CD4-positive, alpha-beta T cell treated with Interleukin-15 for 4 hours (primary cell): Measurements from ENCODE around the gene OSTF1.
A peak's percentile ranks its signal among the peaks of the same experiment; 100 is the strongest.

Source experiments
- DNase-seq: peaks from one replicate; pipeline ENCODE4 v3.0.0-alpha.2; 2020; ENCODE audit warnings: low spot score

Gene OSTF1

DNA sequence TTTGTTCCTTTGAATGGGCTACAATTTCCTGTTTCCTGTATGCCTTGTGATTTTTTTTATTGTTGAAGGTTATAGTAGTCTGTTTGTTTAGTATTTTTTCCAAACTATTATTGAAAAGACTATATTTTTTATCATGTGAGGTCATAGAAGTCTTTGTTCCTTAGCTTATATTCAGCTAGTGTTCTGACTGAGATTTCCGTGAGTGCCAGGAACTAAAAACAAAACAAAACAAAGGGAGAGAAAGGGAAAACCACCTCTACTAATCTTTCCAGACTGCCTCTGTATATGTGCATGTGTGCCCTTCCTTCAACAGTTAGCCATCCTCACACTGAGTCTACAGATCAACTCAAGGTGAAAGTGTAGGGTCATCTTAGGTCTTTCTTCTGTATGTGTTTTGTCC is 79.0 kb downstream of the OSTF1 start:
- no peak for DNase-seq

DNA sequence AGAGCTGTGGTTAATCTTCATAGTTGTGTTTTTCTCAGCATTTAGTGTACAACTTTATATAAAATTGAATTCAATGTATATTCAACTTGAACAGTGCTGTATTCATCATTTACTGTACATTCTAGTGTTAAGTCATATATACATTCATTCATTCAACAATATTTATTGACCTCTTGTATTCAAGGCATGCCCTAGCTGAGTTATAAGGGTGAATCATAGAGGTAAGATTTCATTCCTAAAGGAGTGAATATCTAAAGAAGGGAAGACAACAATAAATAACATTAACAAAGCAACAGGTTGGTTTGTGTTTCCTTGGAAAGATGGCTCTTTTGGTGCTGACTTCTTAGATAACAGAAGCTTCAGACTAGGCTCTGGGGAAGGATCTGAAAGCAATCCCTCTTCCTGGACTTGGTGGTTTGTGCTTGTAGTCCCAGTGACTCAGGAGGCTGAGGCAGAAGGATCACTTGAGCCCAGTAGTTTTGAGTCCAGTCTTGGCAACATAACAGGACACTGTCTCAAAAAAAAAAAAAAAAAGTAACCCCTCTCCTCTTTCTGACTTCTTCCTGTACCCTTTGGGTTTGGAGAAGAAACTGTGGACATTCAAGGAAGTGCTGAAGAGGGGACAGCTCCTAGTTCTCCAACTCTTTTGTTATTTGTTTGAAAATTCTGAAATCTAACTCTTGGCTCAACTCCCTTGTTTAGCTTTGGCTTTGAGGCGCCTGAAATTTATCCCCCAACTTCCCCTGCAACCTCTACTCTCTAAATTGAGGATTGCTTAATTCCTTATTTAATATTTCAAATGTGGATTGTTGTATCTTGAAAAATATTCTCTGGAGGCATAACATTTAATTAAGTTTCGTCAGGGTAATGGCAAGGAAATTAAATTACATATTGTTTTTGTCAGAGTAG is 80.2 kb downstream of the OSTF1 start:
- DNase-seq: no peak

- no peak for DNase-seq
Measured at GRCh38 chr9:75169623-75170022, 81.3 kb downstream of the OSTF1 start.

GRCh38 chr9:75170898-75171360 is 82.6 kb downstream of the OSTF1 start:
- no peak for DNase-seq

GRCh38 chr9:75175395-75175794 is 87.1 kb downstream of the OSTF1 start:
- DNase-seq: no peak

- DNase-seq: no peak
Measured at GRCh38 chr9:75176037-75176436, 87.7 kb downstream of the OSTF1 start.

- no peak for DNase-seq
Measured at GRCh38 chr9:75181750-75182149, 93.4 kb downstream of the OSTF1 start.

DNA sequence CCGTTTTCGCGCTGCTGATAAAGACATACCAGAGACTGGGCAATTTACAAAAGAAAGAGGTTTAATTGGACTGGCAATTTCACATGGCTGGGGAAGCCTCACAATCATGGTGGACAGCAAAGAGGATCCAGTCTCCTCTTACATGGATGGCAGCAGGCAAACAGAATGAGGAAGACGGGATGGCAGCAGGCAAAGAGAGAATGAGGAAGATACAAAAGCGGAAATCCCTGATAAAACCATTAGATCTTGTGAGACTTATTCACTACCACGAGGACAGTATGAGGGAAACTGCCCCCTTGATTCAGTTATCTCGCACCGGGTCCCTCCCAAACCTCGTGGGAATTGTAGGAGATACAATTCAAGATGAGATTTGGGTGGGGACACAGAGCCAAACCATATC is 95.0 kb downstream of the OSTF1 start:
- DNase-seq: no peak

- DNase-seq: no peak
Measured at GRCh38 chr9:75184471-75184870, 96.2 kb downstream of the OSTF1 start.

GRCh38 chr9:75185585-75186170 is 97.4 kb downstream of the OSTF1 start:
- DNase-seq: peak; percentile 52

- peak; percentile 52 for DNase-seq
Measured at GRCh38 chr9:75186767-75187380, 98.6 kb downstream of the OSTF1 start.

DNA sequence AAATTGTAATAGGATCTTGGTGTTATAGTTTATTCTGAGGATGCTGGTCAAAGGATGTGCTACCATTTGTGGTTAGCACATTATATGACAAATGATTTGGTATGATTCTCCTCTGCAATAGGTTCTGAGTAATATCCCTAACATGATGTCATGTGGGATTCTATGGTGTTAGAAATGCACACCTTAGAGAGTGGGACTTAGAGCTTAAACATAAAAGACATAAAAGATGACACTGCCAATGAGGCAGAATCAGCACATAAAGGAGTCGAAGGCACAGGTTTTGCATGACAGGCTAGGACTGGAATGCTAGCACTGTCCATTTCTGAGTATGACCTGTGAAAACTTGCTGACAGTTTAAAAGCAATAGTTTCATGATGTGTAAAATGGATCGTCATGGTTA is 100.4 kb downstream of the OSTF1 start:
- DNase-seq: no peak

- no peak for DNase-seq
Measured at GRCh38 chr9:75190762-75191161, 102.4 kb downstream of the OSTF1 start.
